SW 1271 (cell line): ENCODE results near the gene KIF26B.

Experiments used
- DNase-seq, 2 experiments: peaks; one replicate each; lab custom pipeline; 2025; lab: John Stamatoyannopoulos, UW

KIF26B gene

DNA sequence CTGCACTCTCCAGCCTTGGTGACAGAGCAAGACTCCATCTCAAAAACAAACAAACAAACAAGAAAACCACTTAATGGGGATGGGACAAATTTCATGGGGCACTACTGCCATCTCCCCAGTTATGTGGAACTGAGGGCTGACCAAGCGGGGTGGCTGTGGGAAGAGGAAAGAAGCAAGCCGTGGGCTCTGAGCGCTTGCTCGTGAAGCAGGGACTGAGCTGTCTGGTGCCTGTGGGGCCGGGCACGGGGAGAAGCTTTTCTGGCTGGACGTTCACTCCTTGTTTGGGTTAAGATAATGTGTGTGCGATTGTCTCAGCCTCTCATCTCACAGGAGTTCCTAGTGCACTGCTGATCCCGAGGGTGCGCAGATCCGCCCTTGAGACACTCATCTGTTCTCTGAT lies 22.0 kb upstream of the KIF26B start:
- no peak for DNase-seq

DNA sequence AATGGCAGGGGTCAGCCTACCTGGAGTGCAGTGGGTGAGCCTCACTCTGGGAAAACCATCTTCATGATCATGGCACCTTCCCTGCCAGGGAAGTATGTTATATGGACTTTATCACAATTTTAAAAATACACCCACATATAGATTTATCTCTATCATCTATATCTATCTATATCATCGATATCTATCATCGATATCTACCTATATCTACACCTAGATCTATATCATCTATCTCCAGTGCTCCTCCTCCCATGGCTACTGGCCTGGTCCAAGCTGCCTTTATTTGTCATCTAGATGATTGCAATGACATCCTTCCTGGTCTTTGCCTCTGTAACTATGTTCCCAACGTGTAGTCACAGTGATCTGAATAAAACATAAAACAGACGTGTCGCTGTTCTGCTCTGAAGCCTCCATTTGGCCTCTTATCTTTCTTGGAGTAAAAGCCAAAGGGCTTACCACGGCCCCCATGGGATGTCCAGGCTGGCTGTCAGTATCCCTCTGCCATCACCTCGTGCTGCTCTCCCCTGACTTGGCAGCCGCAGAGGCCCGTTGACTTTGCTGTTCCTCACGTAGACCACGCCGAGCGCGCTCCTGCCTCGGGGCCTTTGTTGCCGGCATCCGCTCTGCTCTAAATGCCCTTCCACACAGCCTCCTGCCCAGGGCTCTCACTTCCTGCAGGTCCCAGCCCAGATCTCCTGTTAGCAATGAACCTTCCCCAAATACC lies 20.6 kb upstream of the KIF26B start:
- no peak for DNase-seq

DNA sequence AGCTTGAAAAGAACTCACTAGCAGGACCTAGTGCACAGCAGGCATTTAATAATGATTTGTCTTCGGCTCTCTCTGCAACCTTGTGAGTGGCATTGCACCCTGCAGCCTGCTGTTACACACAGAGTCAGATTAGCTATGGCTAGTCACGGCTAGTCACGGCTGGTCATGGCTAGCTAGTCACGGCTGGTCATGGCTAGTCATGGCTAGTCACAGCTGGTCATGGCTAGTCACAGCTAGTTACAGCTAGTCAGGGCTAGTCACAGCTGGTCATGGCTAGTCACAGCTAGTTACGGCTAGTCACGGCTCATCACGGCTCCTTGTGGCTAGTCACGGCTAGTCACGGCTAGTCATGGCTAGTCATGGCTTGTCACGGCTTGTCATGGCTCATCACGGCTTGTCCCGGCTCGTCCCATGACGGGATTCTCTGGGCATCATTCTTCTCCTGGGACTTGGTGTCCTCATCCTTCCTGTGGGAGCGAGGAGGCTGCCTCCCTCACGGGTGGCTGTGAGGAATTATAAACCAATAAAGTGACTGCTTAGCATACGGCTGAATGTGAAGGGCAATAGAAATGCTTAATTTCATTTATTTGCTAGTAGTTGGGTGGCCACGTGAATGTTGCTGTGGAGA lies 12.5 kb upstream of the KIF26B start:
- DNase-seq: no peak

DNA sequence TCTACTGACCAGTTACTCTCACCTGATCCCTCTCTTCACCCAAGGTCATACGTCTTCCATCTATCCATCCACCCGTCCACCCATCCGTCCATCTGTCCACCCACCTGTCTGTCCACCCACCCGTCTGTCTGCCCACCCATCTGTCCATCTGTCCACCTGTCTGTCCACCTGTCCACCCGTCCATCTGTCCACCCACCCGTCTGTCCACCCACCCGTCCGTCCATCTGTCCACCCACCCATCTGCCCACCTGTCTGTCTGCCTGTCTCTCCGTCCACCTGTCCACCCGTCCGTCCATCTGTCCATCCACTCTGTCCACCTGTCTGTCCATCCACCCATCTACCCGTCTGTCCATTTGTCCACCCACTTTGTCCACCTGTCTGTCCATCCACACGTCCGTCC lies 11.8 kb upstream of the KIF26B start:
- no peak for DNase-seq

DNA sequence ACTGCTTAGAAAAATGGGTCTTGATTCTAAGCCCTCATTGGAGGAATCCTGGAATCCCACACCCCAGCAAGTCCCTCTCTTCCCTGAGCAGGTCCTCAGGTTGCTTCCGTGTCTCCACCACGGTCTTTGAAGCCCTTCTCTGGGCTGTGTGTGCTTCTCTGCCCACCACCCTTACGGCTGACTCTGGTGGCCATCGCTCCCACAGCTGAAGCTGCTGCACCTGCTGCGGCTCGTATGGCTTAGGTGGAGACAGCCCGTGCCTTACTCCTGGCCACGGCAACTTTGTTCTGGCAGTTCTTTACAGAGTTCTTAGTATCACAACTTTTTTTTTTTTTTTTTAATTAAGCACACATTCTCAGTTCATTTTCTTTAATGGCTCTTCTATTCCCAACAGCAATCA lies 10.9 kb upstream of the KIF26B start:
- no peak for DNase-seq

DNA sequence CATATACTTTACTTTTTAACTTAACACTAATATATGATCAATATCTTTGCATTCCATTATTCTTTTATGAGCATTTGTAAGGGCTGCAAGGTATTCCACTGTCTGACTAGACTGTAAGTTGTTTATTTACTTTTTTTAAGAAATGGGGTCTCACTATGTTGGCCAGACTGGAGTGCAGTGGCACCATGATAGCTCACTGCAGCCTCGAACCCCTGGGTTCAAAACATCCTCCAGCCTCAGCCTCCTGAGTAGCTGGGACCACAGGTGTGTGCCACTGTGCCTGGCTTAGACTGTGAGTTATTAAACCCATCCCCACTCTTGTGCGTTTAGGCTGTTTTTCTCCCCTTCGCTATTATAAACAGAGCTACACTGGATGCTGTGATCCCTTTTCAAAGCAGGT lies 6.7 kb upstream of the KIF26B start:
- no peak for DNase-seq

DNA sequence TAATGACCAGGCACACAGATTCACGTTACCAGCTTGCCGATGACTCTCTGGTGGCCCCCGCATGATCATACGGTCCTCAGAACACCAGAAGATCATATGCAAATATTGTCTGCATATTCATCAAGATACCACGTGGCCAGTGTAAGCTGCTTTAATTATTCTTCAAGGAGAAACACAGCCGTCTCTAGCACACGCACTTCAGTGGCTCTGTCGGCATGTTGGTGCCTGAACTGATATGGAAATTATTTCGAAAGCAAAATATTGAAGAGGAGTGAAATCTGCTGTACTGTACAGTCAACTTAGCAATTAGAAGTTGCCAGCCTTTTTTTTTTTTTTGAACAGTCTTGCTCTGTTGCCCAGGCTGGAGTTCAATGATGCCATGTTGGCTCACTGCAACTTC lies 5.9 kb upstream of the KIF26B start:
- no peak for DNase-seq

DNA sequence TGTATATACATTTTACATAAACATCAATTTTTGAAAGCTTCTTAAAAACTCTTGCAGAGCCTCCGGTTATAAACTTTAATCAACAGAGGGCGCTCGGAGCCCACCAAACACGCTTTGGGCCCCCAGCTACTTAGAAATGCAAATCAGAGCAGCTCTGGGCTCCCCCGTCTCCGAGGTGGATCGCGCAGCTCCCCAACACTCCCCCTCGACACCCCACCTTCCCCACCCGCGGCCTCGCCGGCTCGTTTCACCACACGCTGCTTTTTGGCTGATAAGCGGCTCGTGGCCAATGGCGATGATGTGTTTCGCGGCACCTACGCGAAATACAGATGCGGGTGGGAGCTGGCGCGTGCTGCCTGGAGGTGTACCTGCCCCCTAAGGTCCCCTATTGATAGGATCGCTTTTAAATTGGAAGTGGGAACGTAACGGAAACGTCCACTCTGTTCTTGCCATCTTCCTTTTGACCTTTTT lies 1.7 kb upstream of the KIF26B start:
- DNase-seq: peak; percentile 69 to 86

DNA sequence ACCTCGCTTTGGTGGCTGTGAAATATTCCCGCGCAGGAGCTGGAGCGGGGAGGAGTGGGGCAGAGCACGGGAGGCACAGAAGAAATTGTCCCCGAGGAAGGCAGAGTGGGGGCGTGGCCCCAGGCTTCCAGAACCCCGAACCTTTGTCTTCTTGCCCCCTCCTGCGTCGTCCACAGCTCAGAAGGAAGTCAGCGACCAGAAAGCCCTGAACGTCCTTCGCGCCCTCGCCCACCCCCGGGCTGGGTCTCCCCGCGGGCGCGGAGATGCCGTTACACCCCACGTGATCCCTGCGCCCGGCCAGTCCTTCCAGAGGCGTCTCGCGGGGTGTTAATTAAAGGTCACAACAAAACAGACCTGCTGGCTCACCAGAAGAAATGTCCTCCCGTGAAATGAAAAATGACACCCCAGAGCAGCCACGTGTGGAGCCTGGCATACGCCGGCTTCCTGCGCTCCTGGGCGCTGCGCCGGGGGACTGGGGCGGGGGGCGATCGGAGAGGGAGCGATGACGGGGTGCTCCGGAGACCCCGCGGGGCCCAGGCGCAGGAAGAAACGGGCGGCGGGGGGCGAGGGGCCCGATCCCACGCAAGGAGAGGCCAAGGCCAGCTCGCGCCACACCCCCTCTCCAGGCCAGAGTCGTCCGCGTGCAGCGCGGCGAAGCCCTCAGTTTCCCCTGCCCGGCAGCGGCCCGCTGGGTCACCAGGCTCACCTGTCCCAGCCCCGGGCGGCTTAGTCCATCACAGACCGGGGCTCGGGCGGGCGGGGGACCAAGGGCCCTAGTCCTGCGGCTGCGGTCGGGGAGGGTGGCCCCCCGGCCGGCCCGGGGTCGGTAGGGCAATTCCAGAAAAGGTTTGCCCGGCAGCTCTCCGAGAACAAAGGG lies 995 bp upstream of the KIF26B start:
- DNase-seq: peak in 1 of 2 experiments; percentile 34

DNA sequence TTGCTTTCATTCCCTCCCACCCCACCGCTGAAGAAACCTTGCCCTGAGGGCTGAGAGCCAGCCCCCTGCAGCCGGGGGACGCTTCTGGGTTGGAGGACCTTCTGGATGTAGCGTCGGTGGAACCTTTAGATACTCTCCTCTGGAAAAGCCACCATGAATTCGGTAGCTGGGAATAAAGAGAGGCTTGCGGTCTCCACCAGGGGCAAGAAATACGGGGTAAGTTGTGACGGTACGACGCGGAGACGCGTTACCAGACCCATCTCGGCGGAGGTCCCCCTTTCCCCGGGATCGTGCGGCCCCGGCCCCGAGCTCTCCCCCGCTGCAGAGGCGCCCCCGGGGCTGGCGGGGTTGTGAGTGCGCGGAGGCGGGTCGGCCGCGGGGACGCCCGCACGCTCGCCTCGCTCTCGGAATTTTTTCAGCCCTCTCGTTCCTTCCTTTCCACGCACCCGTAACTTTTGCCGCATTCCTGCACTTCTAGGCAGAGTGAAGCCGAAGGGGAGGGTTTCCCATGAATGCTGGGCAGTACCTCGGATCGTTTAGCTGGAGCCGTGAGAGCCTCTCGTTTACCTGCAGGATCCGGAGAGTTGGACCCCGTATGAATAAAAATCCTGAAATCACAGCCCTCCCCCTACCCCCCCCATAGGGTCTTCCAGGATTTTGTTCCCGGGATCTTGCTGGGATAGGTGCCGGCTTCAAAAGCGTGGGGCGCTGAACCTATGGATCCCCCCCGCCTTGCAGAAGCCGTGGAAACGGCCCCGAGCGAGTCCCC lies 671 bp downstream of the KIF26B start:
- DNase-seq: peak; percentile 46 to 70

DNA sequence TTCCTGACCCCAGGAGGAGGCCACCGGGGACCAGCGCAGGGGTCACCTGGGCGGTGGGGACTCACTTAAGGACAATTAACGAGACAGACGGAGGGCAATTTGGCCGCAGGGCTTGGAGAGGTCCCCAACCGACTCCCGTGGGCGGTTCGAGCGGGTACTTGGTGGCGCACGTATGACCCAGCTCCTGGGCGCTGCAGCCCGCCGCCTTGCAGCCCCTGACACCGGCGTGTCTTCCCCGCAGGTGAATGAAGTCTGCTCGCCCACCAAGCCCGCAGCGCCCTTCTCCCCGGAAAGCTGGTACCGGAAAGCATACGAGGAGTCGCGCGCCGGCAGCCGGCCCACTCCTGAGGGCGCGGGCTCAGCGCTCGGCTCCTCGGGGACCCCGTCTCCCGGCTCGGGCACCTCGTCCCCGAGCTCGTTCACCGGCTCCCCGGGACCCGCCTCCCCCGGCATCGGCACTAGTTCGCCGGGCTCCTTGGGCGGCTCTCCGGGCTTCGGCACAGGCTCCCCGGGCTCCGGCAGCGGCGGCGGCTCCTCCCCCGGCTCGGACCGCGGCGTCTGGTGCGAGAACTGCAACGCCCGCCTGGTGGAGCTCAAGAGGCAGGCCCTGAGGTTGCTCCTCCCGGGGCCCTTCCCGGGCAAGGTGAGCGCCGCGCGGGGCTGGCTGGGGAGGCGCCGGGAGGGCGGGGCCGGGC lies 1.4 kb downstream of the KIF26B start:
- peak; percentile 80 to 90 for DNase-seq

DNA sequence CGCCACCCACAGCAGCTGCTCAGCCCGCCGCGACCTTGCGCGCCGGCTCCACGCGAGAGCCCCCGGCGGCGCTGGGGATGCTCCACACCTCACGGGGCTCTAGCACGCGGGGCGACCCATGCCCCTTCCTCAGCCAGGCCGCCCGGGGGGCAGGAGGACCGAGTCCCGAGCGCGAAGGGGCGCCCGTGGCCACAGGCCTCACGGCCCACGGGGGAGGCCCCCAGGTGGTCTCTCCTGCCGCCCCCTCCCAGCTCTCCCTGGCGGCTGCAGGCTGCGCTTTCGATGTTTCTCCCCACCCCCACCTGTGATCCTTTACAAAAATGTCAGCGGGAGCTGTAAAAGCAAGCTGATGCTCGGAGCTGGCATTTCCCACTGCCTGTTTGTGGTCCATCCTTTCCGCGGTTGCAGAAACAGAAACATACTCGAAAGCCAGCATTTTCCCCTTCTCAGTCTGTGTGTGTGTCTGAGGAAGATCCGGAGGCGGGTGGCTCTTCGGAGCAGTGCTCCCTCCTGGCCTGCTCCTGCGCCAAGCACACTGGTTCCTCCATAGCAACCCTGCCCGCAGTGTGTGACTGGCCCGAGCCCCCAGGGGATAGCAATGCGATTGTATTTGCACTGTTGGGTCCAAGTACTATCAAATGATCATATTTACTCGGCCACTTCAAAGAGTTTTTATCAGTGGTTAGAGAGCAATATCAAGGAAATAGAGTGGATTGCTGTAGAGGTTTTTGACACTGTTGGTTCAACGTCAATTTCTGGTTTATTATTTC lies 2.1 kb downstream of the KIF26B start:
- DNase-seq: no peak

DNA sequence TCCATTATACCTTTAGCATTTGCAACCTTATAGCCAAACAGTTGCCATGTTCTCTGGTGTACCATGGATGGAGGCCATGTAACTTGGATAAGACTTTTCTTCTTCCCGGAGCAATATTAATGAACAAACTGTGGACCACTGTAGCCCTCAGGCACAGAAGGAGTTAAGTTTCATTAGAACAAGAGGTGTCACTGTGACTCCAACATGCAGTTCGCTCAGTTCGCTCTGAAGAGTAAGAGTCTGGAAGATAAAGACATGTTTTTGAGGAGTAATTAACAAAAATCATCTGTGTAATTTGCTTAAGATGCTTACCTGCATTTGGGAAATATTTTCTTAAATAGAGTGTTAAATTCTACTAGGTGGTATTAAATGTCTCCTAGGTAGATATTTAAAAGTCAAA lies 4.1 kb downstream of the KIF26B start:
- DNase-seq: no peak

DNA sequence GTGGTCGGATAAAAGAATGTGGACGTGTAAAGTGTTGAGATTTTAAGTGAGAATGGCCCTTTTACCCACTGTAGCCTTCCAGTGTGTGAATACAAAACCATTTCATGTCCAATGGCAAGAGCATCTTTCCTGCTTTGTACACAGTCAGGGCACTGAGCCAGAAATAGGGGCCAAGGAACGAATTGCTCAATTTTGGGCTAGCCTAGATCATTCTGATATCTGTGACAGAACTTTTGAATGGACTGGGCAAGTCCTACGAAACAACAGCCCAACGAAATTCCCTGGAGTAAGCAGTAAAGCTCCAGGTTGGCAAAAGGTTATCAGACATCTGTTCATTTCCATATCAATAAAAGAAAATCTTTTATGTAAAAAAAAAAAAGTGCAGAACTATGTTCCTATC lies 5.5 kb downstream of the KIF26B start:
- DNase-seq: no peak

DNA sequence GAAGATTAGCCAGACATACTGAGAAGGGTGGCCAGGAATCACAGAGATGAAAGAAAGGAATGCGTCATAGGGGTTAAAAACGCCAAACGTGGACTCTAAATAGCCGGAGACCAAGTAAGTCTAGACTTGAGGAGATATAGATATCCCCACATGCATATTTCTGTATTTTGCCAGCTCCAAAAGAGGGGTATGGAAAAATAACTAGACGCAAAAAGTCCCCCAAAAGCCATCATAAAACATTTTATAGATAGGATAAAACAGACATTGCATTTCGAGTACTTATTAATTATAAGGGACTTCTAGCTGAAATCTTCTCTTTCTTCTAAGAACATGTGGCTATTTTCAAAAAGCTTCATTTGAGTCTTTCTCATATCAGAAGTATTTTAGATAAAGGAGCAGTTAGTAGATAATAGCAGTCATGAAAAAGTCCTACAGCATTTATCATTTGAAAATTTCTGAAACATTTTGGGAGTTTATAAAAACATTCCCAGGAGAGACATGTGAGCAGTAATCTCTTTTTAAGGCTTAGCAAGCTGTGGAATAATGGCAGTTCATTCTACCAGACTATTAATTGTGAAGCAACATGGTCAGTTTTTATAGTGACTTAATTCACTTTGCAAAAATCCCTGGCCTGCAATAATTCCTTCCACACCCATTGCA lies 6.1 kb downstream of the KIF26B start:
- DNase-seq: no peak

DNA sequence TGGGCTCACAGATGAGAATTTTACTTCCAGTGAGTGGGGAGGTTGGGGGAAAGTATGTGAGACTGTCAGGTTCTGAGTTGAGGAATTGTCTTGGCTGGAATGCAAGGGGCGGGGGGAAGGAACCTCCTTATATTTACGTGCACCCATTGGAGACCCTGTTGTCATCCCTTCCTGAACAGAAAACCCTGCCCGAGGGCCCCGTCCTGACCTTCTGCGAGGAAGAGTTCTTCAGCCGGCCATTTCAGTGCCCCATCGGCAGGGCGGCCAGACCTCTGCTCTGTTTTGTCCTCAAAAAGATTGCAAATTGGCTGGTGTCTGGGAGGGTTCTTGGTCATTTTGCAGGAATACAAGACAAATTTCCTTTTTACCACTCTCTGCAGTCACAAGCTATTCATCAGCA lies 7.1 kb downstream of the KIF26B start:
- no peak for DNase-seq

DNA sequence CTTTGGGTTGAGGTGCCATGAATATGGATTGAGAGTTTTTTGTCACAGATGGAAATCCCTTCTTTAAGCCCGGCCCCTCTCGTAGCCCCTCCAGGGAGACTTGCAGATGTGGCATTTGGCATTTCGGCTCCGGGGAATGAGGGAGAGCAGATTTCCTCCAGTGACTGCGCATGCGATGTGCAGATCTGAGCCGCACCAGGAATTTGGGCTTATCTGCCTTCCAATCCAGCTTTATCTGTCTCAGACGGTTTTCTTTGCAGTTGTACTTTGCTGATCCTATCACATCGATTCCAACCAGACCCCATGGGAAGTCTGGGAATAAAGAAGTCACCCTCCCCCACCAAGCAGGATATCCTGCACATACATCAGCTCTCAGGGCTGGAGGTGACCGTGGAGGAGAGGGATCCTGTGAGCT lies 11.7 kb downstream of the KIF26B start:
- DNase-seq: no peak

DNA sequence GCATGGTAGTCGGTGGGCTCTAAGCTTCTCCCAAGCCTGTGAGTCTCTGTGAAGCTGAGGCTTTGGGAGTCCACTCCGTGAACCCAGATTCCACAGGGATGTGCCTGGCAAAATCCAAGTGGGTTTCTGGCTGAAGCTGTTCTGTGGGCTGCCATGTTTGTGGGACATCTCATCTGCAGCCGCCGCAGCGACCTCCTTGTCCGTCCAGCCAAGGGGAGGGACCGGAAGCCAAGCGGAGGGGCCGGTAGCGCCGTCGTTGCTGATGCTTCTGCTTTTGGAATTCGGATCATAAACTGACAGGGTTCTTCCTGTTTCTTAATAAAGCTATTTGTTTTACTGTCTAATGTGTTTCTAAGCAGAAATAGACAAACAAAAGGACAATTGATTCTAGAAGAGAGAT lies 13.3 kb downstream of the KIF26B start:
- DNase-seq: no peak

DNA sequence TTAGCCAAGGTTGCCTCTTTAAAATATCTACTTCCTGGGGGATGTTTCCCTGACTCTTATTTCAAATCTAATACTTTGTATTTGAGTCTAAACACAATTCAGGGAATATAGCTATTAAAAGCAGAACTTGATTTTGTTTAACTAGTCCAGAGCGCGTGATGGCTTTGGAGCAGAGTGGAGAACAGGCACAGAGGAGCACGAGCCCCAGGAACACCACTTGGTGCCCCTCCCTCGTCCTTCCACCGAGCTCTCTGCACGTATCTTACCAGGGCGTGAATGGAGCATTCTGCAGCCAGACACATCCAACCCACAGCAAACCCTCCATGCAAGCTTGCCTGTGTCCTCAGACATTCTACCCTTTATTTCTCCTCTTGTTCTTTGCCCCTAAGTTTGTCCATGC lies 14.1 kb downstream of the KIF26B start:
- DNase-seq: no peak

DNA sequence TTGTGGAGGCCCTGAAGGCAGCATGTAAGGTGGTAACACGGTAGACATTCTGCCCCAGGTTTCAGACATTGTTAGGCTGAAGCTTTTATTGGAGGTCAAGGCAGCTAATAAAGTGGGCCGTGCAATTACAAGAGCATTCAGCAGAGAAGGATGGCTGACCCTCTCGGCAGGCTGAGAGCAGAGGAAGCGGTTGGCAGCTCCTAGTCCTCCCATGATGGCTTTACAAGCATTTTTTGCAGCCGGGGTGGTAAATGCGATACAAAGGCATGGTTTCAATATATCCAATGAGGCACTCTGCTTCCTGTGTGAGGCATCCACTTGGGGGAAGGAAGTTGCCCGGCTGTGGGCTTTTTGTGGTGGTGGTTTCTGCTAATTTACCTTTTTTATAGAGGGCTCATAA lies 14.6 kb downstream of the KIF26B start:
- DNase-seq: no peak
